Esophagus muscularis mucosa (tissue), 4 donors: ENCODE results near the gene LMO7. TPM values are rescaled to one million over a fixed set of nuclear protein-coding genes. Genes with fewer than 3 reads are reported as not detected.

Experiments used
- DNase-seq: peaks from one replicate; pipeline ENCODE4 v3.0.0-alpha.2; 2017; ENCODE audit errors: extremely low spot score
- H3K27ac ChIP-seq, 4 donors: fragments of 200-600 bp; sonication (generic); replicated peaks in 1 of 4; 1 replicate in 3 of 4; 2 replicates in 1 of 4; pipeline ENCODE4 v1.5.1; 2016 to 2019; ENCODE audit warnings: mild to moderate bottlenecking in 1 of 4
- H3K27me3 ChIP-seq, 4 donors: fragments of 200-600 bp; sonication (generic); one replicate each; pipeline versions ENCODE4 v1.5.1 to v1.6.0; 2016 to 2019
- H3K36me3 ChIP-seq, 4 donors: fragments of 200-600 bp; sonication (generic); one replicate each; pipeline ENCODE4 v1.5.1; 2016 to 2019
- H3K4me1 ChIP-seq, 4 donors: fragments of 200-600 bp; sonication (generic); one replicate each; pipeline ENCODE4 v1.5.1; 2016 to 2019
- H3K4me3 ChIP-seq, 4 donors: fragments of 200-600 bp; sonication (generic); 1 replicate in 2 of 4; 2 replicates in 2 of 4; pipeline ENCODE4 v1.5.1; 2016 to 2019; ENCODE audit warnings: mild to moderate bottlenecking in 4 of 4, moderate library complexity in 1 of 4
- H3K9me3 ChIP-seq, 4 donors: fragments of 200-600 bp; sonication (generic); 1 replicate in 3 of 4; 2 replicates in 1 of 4; pipeline ENCODE4 v1.5.1; 2016 to 2019
- EP300 ChIP-seq: sonication (generic); formaldehyde crosslinking; IDR thresholded peaks from one replicate; pipeline ENCODE4 v1.6.1; 2017; ENCODE audit warnings: antibody characterized with exemption
- POLR2A ChIP-seq: fragments of 450-650 bp; IDR thresholded peaks from one replicate; pipeline ENCODE4 v1.6.1; 2017; ENCODE audit warnings: antibody characterized with exemption, moderate library complexity, mild to moderate bottlenecking, low read depth
- POLR2AphosphoS5 ChIP-seq, 2 donors: sonication (generic); formaldehyde crosslinking; IDR thresholded peaks; one replicate each; pipeline ENCODE4 v1.6.1; 2017; ENCODE audit warnings: antibody characterized with exemption in 2 of 2
- WGBS: methylation state at CpG from one replicate; pipeline ENCODE4 v1.1.5; 2018; 5-methylcytosine and 5-hydroxymethylcytosine counted together
- intact Hi-C: fragments of 100-400 bp; cut with DNase I; formaldehyde crosslinking; loops from one replicate; pipeline ENCODE4 v1.15.1; 2023
- total RNA-seq, 4 donors: library from RNA; depleted of rRNA; stranded (reverse); fragments of >200 nt; gene quantifications; one replicate each; pipeline versions ENCODE4 v1.1.0 to v1.2.1, GENCODE V29; 2016
- TF ChIP-seq, protein P1 (sequence below), 3 experiments: fragments of 200-600 bp in 2 of 3; fragments of 450-650 bp in 1 of 3; sonication (generic) in 2 of 3; IDR thresholded peaks; one replicate each; pipeline ENCODE4 v1.5.1; 2017 to 2019; ENCODE audit warnings: antibody characterized with exemption in 3 of 3, mild to moderate bottlenecking in 2 of 3, moderate library complexity in 1 of 3

The LMO7 gene
- total RNA-seq, 4 donors from 2014 or later: 11.4 to 17.8 (median 14.7) TPM

DNA sequence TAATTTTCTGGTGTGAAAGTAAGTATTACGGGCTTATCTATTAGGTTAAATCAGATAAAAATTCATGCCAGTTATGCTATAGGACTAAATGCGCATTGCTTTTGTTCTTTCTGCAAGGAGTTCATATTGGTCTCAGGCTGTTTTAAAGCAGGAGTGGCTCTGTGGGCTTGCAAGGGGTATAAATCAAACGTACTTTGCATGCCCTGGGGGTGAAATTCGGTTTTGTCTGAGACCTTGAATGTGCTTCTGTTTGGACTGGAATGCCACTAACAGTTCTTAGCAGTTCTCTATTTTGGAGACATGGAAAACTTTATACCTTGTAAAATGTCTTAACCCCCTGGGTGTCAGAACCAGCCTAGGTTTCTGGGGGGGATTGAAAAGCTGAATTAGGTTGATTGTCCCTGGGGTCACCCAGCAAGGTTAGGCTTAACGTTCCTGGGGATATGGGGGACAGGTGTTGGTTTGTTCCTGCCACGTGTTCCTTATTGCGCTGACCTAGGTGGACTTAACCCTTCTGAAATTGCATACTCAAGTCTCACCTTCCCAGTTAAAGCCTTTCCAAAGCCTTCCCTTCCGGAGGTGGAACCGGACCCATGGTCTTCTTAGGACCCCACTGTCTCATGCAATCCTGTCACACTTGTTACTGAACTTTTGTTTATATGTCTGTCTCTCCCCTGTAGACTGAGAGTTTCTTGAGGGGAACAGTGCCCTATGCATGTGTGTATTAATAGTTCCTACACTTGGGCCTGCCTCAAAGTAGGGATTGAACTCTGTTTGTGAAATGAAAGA lies 182.2 kb downstream of the LMO7 start:
- peaks cover 0 to 8% (median 4%) of the 10 kb centered on the region in 4 donors for H3K36me3 ChIP-seq

DNA sequence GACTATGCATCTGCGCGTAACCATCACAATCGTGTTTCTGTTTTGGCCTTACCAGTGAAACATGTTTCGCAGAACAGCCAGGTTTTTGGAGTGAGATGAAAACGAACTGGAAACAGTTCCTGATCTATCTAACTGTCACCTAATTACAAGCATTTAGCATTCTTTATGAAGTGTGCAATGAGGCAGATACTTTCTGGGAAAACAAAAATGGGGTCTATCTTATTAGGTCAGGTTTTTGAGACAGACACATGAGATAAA lies 182.8 kb downstream of the LMO7 start:
- no peaks in the 10 kb centered on the region for H3K9me3 ChIP-seq
- H3K27me3 ChIP-seq: no peaks in the 10 kb centered on the region
- H3K4me3 ChIP-seq: no peak overlapping the region
- TF ChIP-seq POLR2A (no peak), EP300 (no peak), POLR2AphosphoS5 (IDR thresholded peaks at IDR 0.05) (no peak)
- TF ChIP-seq, protein P1, sequence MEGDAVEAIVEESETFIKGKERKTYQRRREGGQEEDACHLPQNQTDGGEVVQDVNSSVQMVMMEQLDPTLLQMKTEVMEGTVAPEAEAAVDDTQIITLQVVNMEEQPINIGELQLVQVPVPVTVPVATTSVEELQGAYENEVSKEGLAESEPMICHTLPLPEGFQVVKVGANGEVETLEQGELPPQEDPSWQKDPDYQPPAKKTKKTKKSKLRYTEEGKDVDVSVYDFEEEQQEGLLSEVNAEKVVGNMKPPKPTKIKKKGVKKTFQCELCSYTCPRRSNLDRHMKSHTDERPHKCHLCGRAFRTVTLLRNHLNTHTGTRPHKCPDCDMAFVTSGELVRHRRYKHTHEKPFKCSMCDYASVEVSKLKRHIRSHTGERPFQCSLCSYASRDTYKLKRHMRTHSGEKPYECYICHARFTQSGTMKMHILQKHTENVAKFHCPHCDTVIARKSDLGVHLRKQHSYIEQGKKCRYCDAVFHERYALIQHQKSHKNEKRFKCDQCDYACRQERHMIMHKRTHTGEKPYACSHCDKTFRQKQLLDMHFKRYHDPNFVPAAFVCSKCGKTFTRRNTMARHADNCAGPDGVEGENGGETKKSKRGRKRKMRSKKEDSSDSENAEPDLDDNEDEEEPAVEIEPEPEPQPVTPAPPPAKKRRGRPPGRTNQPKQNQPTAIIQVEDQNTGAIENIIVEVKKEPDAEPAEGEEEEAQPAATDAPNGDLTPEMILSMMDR (IDR thresholded peaks at IDR 0.05): no peak
- no peak for DNase-seq
- no peak overlapping the region for H3K27ac ChIP-seq
- peaks cover 0 to 10% (median 0%) of the 10 kb centered on the region in 4 donors for H3K4me1 ChIP-seq
- WGBS: 98% methylated on average over 5 of the region's 5 CpGs
- H3K36me3 ChIP-seq: peaks cover 0 to 12% (median 8%) of the 10 kb centered on the region in 4 donors
- intact Hi-C loops: no loop called here

More for the DNA sequence above, 182.2 kb downstream of the LMO7 start:
- Histone ChIP-seq H3K9me3 (no peaks in the 10 kb centered on the region), H3K4me1 (peaks cover 0 to 8% (median 0%) of the 10 kb centered on the region in 4 donors), H3K4me3 (no peak overlapping the region), H3K27me3 (no peaks in the 10 kb centered on the region), H3K27ac (no peak overlapping the region)
- DNase-seq: no peak
- TF ChIP-seq, protein P1 (IDR thresholded peaks at IDR 0.05): no peak
- TF ChIP-seq EP300: no peak
- no peak for TF ChIP-seq POLR2A
- no peak for TF ChIP-seq POLR2AphosphoS5 (IDR thresholded peaks at IDR 0.05)
- WGBS: 91% methylated on average over 9 of the region's 9 CpGs
- intact Hi-C loops: no loop called here

DNA sequence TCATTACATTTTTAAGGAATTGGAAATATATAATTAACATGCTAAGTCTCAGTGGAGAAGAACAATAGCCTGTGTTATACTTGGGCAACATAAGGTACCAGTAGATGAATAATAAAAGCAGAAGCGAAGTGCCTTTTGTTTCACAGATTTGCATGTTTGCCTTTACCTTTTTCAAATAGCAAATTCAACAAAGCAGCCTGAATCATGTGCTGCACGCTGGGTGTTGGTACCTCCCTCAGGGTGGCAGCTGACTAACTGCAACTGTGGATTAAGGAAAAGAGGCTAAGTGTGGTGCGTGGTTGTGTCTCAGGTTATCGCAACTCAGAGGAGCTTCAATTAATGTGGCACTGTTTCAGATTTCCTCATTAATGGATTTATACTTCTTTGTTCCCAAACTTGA lies 189.0 kb downstream of the LMO7 start:
- intact Hi-C loops: no loop called here
- H3K4me1 ChIP-seq: peaks cover 0 to 6% (median 0%) of the 10 kb centered on the region in 4 donors
- no peak for DNase-seq
- 98% methylated on average over 4 of the region's 4 CpGs for WGBS
- no peak overlapping the region for H3K27ac ChIP-seq
- H3K4me3 ChIP-seq: no peak overlapping the region
- no peaks in the 10 kb centered on the region for H3K9me3 ChIP-seq
- TF ChIP-seq POLR2A (no peak), POLR2AphosphoS5 (IDR thresholded peaks at IDR 0.05) (no peak), EP300 (no peak)
- TF ChIP-seq, protein P1 (IDR thresholded peaks at IDR 0.05): no peak
- H3K36me3 ChIP-seq: peaks cover 0 to 26% (median 12%) of the 10 kb centered on the region in 4 donors
- no peaks in the 10 kb centered on the region for H3K27me3 ChIP-seq

DNA sequence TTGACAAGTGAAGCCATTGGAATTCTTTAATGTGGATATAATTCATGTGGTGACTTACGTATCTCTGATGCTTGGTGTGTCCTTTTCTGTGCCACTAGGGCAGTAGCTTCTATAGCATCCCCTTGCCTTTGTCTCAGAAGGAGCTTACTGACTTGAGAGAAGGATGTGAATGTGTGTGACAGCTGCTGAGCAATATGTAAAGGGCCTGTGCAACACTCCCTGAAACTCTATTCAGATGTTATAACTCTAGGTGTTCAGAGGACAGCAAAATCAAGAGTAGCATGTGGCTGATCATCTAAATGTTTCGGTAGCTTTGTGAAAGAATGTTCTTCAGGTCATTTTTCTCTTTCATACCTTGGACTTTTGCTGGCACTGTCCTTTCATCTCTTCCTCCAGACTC lies 189.5 kb downstream of the LMO7 start:
- DNase-seq: no peak
- intact Hi-C loops: no loop called here
- H3K4me3 ChIP-seq: no peak overlapping the region
- no peaks in the 10 kb centered on the region for H3K27me3 ChIP-seq
- no peak overlapping the region for H3K27ac ChIP-seq
- peaks cover 0 to 26% (median 12%) of the 10 kb centered on the region in 4 donors for H3K36me3 ChIP-seq
- no peaks in the 10 kb centered on the region for H3K9me3 ChIP-seq
- WGBS: 93% methylated on average over 2 of the region's 2 CpGs
- TF ChIP-seq POLR2AphosphoS5 (IDR thresholded peaks at IDR 0.05) (no peak), POLR2A (no peak), EP300 (no peak)
- TF ChIP-seq, protein P1 (IDR thresholded peaks at IDR 0.05): no peak
- peaks cover 0 to 6% (median 0%) of the 10 kb centered on the region in 4 donors for H3K4me1 ChIP-seq

DNA sequence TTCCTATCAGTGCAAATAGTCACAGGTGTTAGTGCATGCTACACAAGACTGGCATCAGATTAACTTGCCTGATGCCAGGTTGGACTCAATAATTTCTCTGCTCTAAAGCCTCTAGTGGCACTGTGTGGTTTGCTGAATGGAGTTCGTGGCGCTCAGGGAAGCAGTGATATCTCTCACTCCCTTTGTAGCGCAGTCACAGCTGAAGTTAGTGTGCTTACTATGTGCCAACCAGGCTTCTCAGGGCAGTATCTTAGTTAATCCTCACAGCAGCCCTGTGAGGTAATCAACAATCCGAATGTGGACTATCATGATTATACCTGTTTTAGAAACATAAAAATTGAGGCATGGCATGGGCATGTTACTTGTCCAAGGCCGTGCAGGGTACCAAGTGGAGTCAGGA lies 190.3 kb downstream of the LMO7 start:
- H3K27ac ChIP-seq: no peak overlapping the region
- WGBS: 89% methylated on average over 5 of the region's 5 CpGs
- no peak overlapping the region for H3K4me3 ChIP-seq
- intact Hi-C loops: no loop called here
- H3K36me3 ChIP-seq: peaks cover 0 to 22% (median 10%) of the 10 kb centered on the region in 4 donors
- H3K27me3 ChIP-seq: no peaks in the 10 kb centered on the region
- DNase-seq: no peak
- no peaks in the 10 kb centered on the region for H3K9me3 ChIP-seq
- peaks cover 0 to 6% (median 0%) of the 10 kb centered on the region in 4 donors for H3K4me1 ChIP-seq
- TF ChIP-seq EP300 (no peak), POLR2AphosphoS5 (IDR thresholded peaks at IDR 0.05) (no peak), POLR2A (no peak)
- TF ChIP-seq, protein P1 (IDR thresholded peaks at IDR 0.05): no peak
